K562 (cell line): ENCODE measurements around the gene LTBP4. TPM values are rescaled to one million over a fixed set of nuclear protein-coding genes. Genes with fewer than 3 reads are reported as not detected.

ENCODE experiments used
- ATAC-seq: fragments of 200-7000 bp; cut with Tn5 transposase; 3 replicates; pipeline ENCODE4 v1.9.1; 2020; ENCODE audit warnings: moderate library complexity
- BruUV-seq: library from RNA; stranded (reverse); fragments of 400-500 nt; replicated peaks from 2 replicates; lab custom pipeline; 2021; lab: Mats Ljungman, UMichigan
- CTCF ChIA-PET: fragments of 300-600 bp; formaldehyde crosslinking; extraction: SDS; loops from one replicate; lab custom pipeline; 2021; ENCODE audit warnings: low intra/inter-chr PET ratio; lab: Yijun Ruan, JAX
- POLR2A ChIA-PET: fragments of 300-600, 350-650 bp; sonication (Branson Sonifier 250); formaldehyde crosslinking; extraction: SDS; loops from one replicate; lab custom pipeline; 2021; ENCODE audit warnings: antibody characterized with exemption, inconsistent platforms; lab: Yijun Ruan, JAX
- DNase-seq, 4 experiments: peaks; one replicate each; pipeline versions ENCODE4 v3.0.0 to v3.0.0-alpha.2; 2011 to 2018; ENCODE audit warnings: low spot score in 3 of 4, mixed read lengths in 3 of 4; ENCODE audit errors: extremely low read depth in 1 of 4
- FAIRE-seq: peaks from 2 replicates; lab custom pipeline; 2011; peaks lifted over from hg19 to GRCh38; lab: Jason Lieb, UNC
- H2AFZ ChIP-seq: 2 replicates; pipeline ENCODE4 v1.6.0; 2011; ENCODE audit warnings: low read depth, low read length, control low read depth, inconsistent platforms
- H3K27ac ChIP-seq: fragments of 200-600 bp; 3 replicates; pipeline ENCODE4 v1.8.0; 2011; ENCODE audit warnings: low read depth, mild to moderate bottlenecking, control low read depth, inconsistent platforms, low read length, moderate library complexity, mixed read lengths; ENCODE audit errors: extremely low read depth
- H3K27me3 ChIP-seq, 2 experiments: fragments of 300-600 bp in 1 of 2; 2 replicates in 1 of 2; 3 replicates in 1 of 2; pipeline versions ENCODE4 v1.6.0 to v1.8.0; 2011; ENCODE audit warnings: inconsistent platforms in 2 of 2, low read length in 2 of 2, mild to moderate bottlenecking in 1 of 2, mixed read lengths in 1 of 2, moderate library complexity in 1 of 2; ENCODE audit not compliant: control insufficient read depth in 2 of 2, insufficient read depth in 2 of 2
- H3K36me3 ChIP-seq: fragments of 300-600 bp; 3 replicates; pipeline ENCODE4 v1.8.0; 2011; ENCODE audit warnings: mild to moderate bottlenecking, low read length, inconsistent platforms; ENCODE audit not compliant: control insufficient read depth, insufficient read depth
- H3K4me1 ChIP-seq, 2 experiments: fragments of 200-600 bp in 1 of 2; replicated peaks in 1 of 2; 2 replicates in 1 of 2; 3 replicates in 1 of 2; pipeline versions ENCODE4 v1.5.1 to v1.8.0; 2011; ENCODE audit warnings: inconsistent platforms in 2 of 2, low read length in 2 of 2, mild to moderate bottlenecking in 1 of 2, mixed read lengths in 1 of 2, moderate library complexity in 1 of 2; ENCODE audit not compliant: control insufficient read depth in 2 of 2, insufficient read depth in 2 of 2
- H3K4me2 ChIP-seq: 2 replicates; pipeline ENCODE4 v1.6.1; 2011; ENCODE audit warnings: low read length, control low read depth, inconsistent platforms, mixed read lengths; ENCODE audit not compliant: insufficient read depth
- H3K4me3 ChIP-seq: fragments of 200-600 bp; sonication (generic), shearing (Covaris generic); 2 replicates; pipeline ENCODE4 v1.5.1; 2016; ENCODE audit warnings: control low read depth, inconsistent platforms
- H3K79me2 ChIP-seq: fragments of 200-600 bp; 3 replicates; pipeline ENCODE4 v1.8.0; 2011; ENCODE audit warnings: low read length, inconsistent platforms; ENCODE audit not compliant: control insufficient read depth, insufficient read depth
- H3K9ac ChIP-seq, 2 experiments: 2 replicates each; pipeline versions ENCODE4 v1.6.0 to v1.6.1; 2011; ENCODE audit warnings: low read depth in 2 of 2, low read length in 2 of 2, control low read depth in 1 of 2, inconsistent platforms in 1 of 2, mild to moderate bottlenecking in 1 of 2, mixed read lengths in 1 of 2; ENCODE audit not compliant: insufficient read depth in 1 of 2
- H3K9me1 ChIP-seq: one replicate; pipeline ENCODE4 v1.6.0; 2011; ENCODE audit warnings: inconsistent platforms, mild to moderate bottlenecking, low read length, moderate library complexity; ENCODE audit not compliant: control insufficient read depth, insufficient read depth
- H3K9me3 ChIP-seq: replicated peaks from 2 replicates; pipeline ENCODE4 v1.5.1; 2011; ENCODE audit warnings: low read depth, low read length, inconsistent platforms; ENCODE audit not compliant: control insufficient read depth, insufficient read depth
- H4K20me1 ChIP-seq: replicated peaks from 2 replicates; pipeline ENCODE4 v1.6.1; 2011; ENCODE audit warnings: low read length, inconsistent platforms, mixed read lengths; ENCODE audit not compliant: control insufficient read depth, insufficient read depth
- CC2D1A ChIP-seq: fragments of 450-650 bp; IDR thresholded peaks from 2 replicates; pipeline ENCODE4 v1.6.1; 2017; ENCODE audit warnings: mild to moderate bottlenecking
- MYBL2 ChIP-seq, 2 experiments: fragments of 450-650 bp in 1 of 2; sonication (generic) in 1 of 2; formaldehyde crosslinking in 1 of 2; IDR thresholded peaks; 2 replicates each; pipeline versions ENCODE4 v1.6.1 to v1.8.1; 2017 to 2022; ENCODE audit warnings: borderline replicate concordance in 1 of 2, inconsistent platforms in 1 of 2, low read depth in 1 of 2, mild to moderate bottlenecking in 1 of 2, missing genetic modification reagents in 1 of 2, moderate library complexity in 1 of 2
- NR4A1 ChIP-seq, 2 experiments: fragments of 250-450 bp in 1 of 2; fragments of 450-650 bp in 1 of 2; sonication (Bioruptor Pico) in 1 of 2; IDR thresholded peaks; 2 replicates each; pipeline versions ENCODE4 v1.4.0 to v1.6.1; 2016 to 2020; ENCODE audit warnings: mild to moderate bottlenecking in 2 of 2, missing compliant biosample characterization in 1 of 2, missing genetic modification characterization in 1 of 2, moderate library complexity in 1 of 2
- PCBP2 ChIP-seq: fragments of 200-400 bp; formaldehyde crosslinking; IDR thresholded peaks from 2 replicates; pipeline ENCODE4 v1.6.1; 2018; ENCODE audit warnings: low read length, low read depth, mild to moderate bottlenecking, moderate library complexity; ENCODE audit not compliant: poor library complexity, severe bottlenecking
- RFX1 ChIP-seq: fragments of 450-650 bp; IDR thresholded peaks from 2 replicates; pipeline ENCODE4 v1.6.1; 2016; ENCODE audit warnings: mild to moderate bottlenecking, moderate library complexity
- STAT5B ChIP-seq: fragments of 250-450 bp; sonication (Bioruptor Pico); IDR thresholded peaks from 2 replicates; pipeline ENCODE4 v1.8.0; 2021; ENCODE audit warnings: mild to moderate bottlenecking, inconsistent platforms
- TAF7 ChIP-seq: fragments of 450-650 bp; IDR thresholded peaks from 2 replicates; pipeline ENCODE4 v1.6.1; 2016; ENCODE audit warnings: missing genetic modification characterization, missing compliant biosample characterization
- ZNF197 ChIP-seq: fragments of 200-800 bp; sonication (Bioruptor generic); IDR thresholded peaks from 2 replicates; pipeline ENCODE4 v1.6.1; 2016; ENCODE audit warnings: low read depth, missing genetic modification characterization, missing compliant biosample characterization
- ZNF592 ChIP-seq: fragments of 450-650 bp; IDR thresholded peaks from 2 replicates; pipeline ENCODE4 v1.6.1; 2017; ENCODE audit warnings: antibody characterized with exemption, mild to moderate bottlenecking
- WGBS: fragments of 100-300 bp; shearing (Covaris generic); methylation state at CpG from one replicate; pipeline ENCODE4 v1.1.6; 2016; ENCODE audit warnings: low coverage, mixed read lengths; ENCODE audit not compliant: insufficient coverage; ENCODE audit errors: missing lambda C conversion rate; 5-methylcytosine and 5-hydroxymethylcytosine counted together
- in situ Hi-C: fragments of 300-500 bp; cut with MboI; formaldehyde crosslinking; loops from 4 replicates; pipeline ENCODE4 v1.15.0; 2018; ENCODE audit warnings: inconsistent platforms, mixed read lengths
- intact Hi-C: fragments of 100-400 bp; cut with micrococcal nuclease; formaldehyde crosslinking; loops from 2 replicates; pipeline ENCODE4 v1.14.2; 2022
- polyA plus RNA-seq, 8 experiments: library from polyadenylated mRNA; depleted of rRNA in 4 of 8; stranded (reverse) in 5 of 8; unstranded in 3 of 8; fragments of >200 nt; fragmentation: Nextera tagmentation in 2 of 8; fragmentation: Illumina TruSeq in 1 of 8; extraction: Ambion mirVana in 2 of 8; extraction: Trizol in 1 of 8; gene quantifications; 2 replicates each; pipeline versions ENCODE4 v1.2.1 to v1.2.3, GENCODE V29; 2011 to 2014; ENCODE audit warnings: inconsistent platforms in 1 of 8, missing spikeins in 1 of 8
- total RNA-seq, 7 experiments: library from RNA; depleted of rRNA in 6 of 7; stranded (reverse); fragments of >200 nt in 6 of 7; fragmentation: Illumina TruSeq in 2 of 7; extraction: Trizol in 2 of 7; gene quantifications; 2 replicates each; pipeline versions ENCODE4 v1.2.1 to v1.2.3, GENCODE V29; 2011 to 2021; ENCODE audit warnings: low replicate concordance in 1 of 7
- TF ChIP-seq, protein P1 (sequence below): sonication (generic); formaldehyde crosslinking; IDR thresholded peaks from 2 replicates; pipeline ENCODE4 v1.5.0; 2020; ENCODE audit warnings: missing genetic modification reagents

Gene LTBP4
- total and polyA plus RNA-seq, 9 of the 15 experiments (the other 6 are each of a cell fraction or from before 2014, with no cell fraction given) = 0.35 to 160 (median 31.6) TPM

- Histone ChIP-seq H3K9ac (peak overlapping the region; percentile 42 to 90; a peak in 3 of 4 replicates), H4K20me1 (0 out of 2 replicates have a peak, but pooled peaks cover 4% of the 10 kb centered on the region), H3K4me2 (peak overlapping the region; percentile 71), H2AFZ (peak overlapping the region; percentile 72), H3K36me3 (peaks cover 3% of the 10 kb centered on the region; the same call in 2 of the 3 replicates), H3K27me3 (no peaks in the 10 kb centered on the region), H3K9me1 (no peaks in the 10 kb centered on the region), H3K9me3 (no peaks in the 10 kb centered on the region), H3K4me3 (peak overlapping the region; percentile 37), H3K27ac (peak overlapping the region; percentile 73), H3K4me1 (peaks cover 40 to 90% of the 10 kb centered on the region in 2 experiments), H3K79me2 (peaks cover 8% of the 10 kb centered on the region; the same call in 2 of the 3 replicates)
- in situ Hi-C loops = no loop called here
- ATAC-seq = peak; percentile 69
- ChIA-PET CTCF (interaction anchor here (0.6 kb wide), 1 partner anchor 22 kb away, joined by 4 read pairs; no protein-coding TSS in a partner anchor), POLR2A (interaction anchor here (0.5 to 1.2 kb wide), 7 partner anchors 14 to 457 kb away, joined by 3 to 5 read pairs (median 3); no protein-coding TSS in a partner anchor)
- 10% methylated on average over 31 of the region's 50 CpGs for WGBS
- intact Hi-C loops = no loop called here
- peak; percentile 91 to 96 (median 93) for DNase-seq
- no TSS peak for BruUV-seq
- FAIRE-seq = peak; percentile 92
- TF ChIP-seq PCBP2 (no peak), RFX1 (no peak), ZNF592 (no peak), CC2D1A (no peak), TAF7 (tag) (no peak), NR4A1 (CRISPR knock-in tag; IDR thresholded peaks at IDR 0.05) (no peak), NR4A1 (tag; IDR thresholded peaks at IDR 0.05) (no peak), ZNF197 (CRISPR knock-in tag) (no peak), STAT5B (CRISPR knock-in tag) (no peak), MYBL2 (IDR thresholded peaks at IDR 0.05; ENCODE audit: low read depth) (no peak), MYBL2 (CRISPR knock-in tag; IDR thresholded peaks at IDR 0.05; ENCODE audit: borderline replicate concordance) (no peak)
- TF ChIP-seq, protein P1, sequence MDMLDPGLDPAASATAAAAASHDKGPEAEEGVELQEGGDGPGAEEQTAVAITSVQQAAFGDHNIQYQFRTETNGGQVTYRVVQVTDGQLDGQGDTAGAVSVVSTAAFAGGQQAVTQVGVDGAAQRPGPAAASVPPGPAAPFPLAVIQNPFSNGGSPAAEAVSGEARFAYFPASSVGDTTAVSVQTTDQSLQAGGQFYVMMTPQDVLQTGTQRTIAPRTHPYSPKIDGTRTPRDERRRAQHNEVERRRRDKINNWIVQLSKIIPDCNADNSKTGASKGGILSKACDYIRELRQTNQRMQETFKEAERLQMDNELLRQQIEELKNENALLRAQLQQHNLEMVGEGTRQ (CRISPR knock-in tag) = no peak
Measured at GRCh38 chr19:40609561-40610395, 8.6 kb downstream of the LTBP4 start.
